H54 (cell line): ENCODE results near the gene HK1.

Source experiments
- DNase-seq: peaks from one replicate; pipeline ENCODE4 v3.0.0; 2011; ENCODE audit warnings: low spot score, mixed read lengths; ENCODE audit not compliant: insufficient read length
- FAIRE-seq: peaks from 3 replicates; lab custom pipeline; 2011; peaks lifted over from hg19 to GRCh38; lab: Jason Lieb, UNC
- POLR2A ChIP-seq: IDR thresholded peaks from 2 replicates; pipeline ENCODE4 v1.6.1; 2011; ENCODE audit warnings: low read depth, mild to moderate bottlenecking, low read length

Gene HK1

DNA sequence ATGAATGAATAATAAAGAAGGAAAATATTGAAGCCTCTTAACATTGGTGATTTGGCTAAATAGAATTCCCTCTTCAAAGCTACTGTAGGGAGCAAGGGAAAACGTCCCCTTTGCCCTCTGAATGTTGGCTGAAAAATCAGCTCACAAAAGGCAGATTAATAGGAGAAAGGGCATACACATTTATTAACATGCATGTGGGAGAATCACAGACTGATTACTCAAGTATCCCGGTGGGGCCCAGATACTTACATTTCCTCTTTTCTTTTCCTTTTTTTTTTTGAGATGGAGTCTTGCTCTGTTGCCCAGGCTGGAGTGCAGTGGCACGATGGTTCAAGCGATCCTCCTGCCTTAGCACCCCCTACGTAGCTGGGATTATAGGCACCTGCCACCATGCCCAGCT is 68.5 kb downstream of the HK1 start:
- FAIRE-seq (no peak), DNase-seq (no peak)
- TF ChIP-seq POLR2A = no peak

GRCh38 chr10:69348816-69349541 is 70.7 kb downstream of the HK1 start:
- DNase-seq (peak; percentile 88), FAIRE-seq (peak; percentile 95)
- TF ChIP-seq POLR2A = no peak

DNA sequence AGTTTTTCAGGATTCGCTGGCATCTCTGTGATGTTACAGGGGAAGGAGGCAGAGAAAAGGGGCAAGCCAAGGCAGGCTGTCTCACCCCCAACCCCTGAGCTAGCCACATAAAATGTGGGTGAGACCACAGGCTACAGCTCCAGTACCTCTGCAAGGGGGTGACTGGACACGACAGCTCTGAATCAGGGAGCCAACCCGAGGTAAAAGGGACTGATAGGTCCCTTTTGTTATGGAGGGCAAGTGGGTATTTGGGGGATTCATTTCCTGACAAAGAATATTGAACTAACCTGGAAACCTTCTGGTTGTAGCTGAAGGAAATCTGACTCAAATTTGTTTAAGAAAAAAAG is 71.2 kb downstream of the HK1 start:
- FAIRE-seq (no peak), DNase-seq (no peak)
- no peak for TF ChIP-seq POLR2A

GRCh38 chr10:69351589-69351988 is 73.3 kb downstream of the HK1 start:
- DNase-seq = no peak
- no peak for FAIRE-seq
- no peak for TF ChIP-seq POLR2A

- FAIRE-seq (no peak), DNase-seq (no peak)
- TF ChIP-seq POLR2A = no peak
Observed at GRCh38 chr10:69352569-69353264, 74.4 kb downstream of the HK1 start.

DNA sequence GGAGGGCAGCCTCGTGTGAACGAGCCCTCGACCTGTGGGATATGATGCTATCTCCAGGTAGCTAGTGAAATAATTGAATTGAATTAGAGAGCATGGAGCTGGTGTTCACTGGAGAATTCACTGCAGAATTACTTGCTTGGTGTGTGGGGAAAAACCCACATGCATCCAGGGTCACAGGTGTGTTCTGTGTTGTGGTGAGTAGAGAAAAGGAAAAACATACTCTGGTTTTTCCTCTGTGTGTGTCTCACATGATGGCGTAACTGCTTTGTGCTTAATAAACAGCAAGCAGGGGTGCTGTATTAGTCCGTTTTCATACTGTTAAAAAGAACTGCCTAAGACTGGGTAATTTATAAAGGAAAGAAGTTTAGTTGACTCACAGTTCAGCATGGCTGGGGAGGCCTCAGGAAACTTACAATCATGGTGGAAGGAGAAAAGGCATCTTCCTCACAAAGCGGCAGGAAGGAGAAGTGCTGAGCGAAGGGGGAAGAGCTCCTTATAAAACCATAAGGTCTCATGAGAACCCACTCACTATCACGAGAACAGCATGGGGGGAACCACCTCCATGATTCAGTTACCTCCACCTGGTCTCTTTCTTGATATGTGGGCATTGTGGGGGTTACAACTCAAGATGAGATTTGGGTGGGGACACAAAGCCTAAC is 75.8 kb downstream of the HK1 start:
- TF ChIP-seq POLR2A = no peak
- DNase-seq = no peak
- no peak for FAIRE-seq

DNA sequence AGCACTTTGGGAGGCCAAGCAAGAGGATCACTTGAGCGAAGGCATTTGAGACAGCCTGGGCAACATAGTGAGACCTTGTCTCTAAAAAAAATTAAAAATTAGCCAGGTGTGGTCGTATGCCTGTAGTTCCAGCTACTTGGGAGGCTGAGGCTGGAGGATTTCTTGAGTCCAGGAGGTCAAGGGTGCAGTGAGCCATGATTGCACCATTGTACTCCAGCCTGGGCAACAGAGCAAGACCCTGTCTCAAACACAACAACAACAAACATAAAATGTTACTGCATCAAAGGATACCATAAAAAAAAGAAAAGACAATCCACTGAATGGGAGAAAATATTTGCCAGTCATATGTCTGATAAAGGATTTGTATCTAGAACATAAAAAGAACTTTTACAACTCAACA is 77.9 kb downstream of the HK1 start:
- DNase-seq (no peak), FAIRE-seq (no peak)
- no peak for TF ChIP-seq POLR2A

DNA sequence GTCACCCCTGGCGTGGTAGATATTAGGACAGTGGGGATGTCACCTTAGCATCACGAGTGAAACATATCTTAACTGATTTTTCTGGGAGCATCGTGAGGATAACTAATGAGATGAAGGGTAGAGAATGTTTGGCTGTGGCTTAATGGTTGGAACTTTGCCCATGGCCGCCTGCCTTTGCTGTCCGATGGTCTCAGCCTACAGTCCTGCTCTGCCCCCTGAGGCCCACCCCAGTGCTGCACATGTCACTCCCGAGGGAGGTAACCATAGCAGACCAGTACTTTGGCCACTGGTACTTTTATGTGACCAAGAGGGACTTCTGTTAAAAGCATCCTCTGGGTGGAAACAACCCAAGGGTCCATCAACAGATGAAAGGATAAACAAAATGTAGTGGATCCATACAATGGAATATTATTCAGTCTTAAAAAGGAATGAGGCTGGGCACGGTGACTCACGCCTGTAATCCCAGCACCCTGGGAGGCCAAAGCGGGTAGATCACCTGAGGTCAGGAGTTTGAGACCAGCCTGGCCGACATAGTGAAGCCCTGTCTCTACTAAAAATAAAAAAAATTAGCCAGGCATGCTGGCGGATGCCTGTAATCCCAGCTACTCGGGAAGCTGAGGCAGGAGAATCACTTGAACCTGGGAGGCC is 80.0 kb downstream of the HK1 start:
- TF ChIP-seq POLR2A = no peak
- DNase-seq (no peak), FAIRE-seq (no peak)

- FAIRE-seq (no peak), DNase-seq (no peak)
- TF ChIP-seq POLR2A = no peak
Observed at GRCh38 chr10:69359148-69359547, 80.9 kb downstream of the HK1 start.

DNA sequence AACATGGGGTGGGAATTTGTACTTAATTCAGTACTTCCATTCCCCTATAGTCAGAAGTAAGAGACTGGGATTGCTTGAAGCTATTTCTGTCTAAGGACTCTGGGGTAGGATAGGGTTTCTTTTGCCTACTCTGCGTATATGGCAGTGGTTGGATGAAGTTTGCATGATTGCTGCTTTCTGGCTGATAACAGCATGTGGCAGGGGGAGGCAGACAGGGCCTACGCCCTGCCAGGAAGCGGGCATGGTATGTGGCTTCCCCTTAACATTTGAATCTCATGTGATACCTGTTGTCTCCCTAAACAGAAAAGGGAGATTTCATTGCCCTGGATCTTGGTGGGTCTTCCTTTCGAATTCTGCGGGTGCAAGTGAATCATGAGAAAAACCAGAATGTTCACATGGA is 81.3 kb downstream of the HK1 start:
- no peak for DNase-seq
- no peak for FAIRE-seq
- TF ChIP-seq POLR2A = no peak

- DNase-seq (peak; percentile 87), FAIRE-seq (peak; percentile 87)
- TF ChIP-seq POLR2A = no peak
Observed at GRCh38 chr10:69360485-69361302, 82.4 kb downstream of the HK1 start.

- no peak for FAIRE-seq
- no peak for DNase-seq
- no peak for TF ChIP-seq POLR2A
Observed at GRCh38 chr10:69361303-69361614, 83.0 kb downstream of the HK1 start.

- FAIRE-seq = peak; percentile 81
- no peak for TF ChIP-seq POLR2A
- peak; percentile 78 for DNase-seq
Observed at GRCh38 chr10:69362471-69362954, 84.2 kb downstream of the HK1 start.
